Lung (tissue), 12 donors: ENCODE measurements around the gene GRM4. TPM values are rescaled to one million over a fixed set of nuclear protein-coding genes. Genes with fewer than 3 reads are reported as not detected.

Experiments
- ATAC-seq: fragments of 200-7000 bp; cut with Tn5 transposase; one replicate; pipeline ENCODE4 v1.9.1; 2020; ENCODE audit warnings: moderate number of reproducible peaks; ENCODE audit not compliant: insufficient read depth, low FRiP score
- DNase-seq, 3 donors: peaks; one replicate each; pipeline ENCODE4 v3.0.0-alpha.2; 2013 to 2017
- H3K27ac ChIP-seq, 2 donors: one replicate each; pipeline ENCODE4 v1.5.1; 2013; ENCODE audit warnings: mild to moderate bottlenecking in 2 of 2, moderate library complexity in 2 of 2, control low read depth in 1 of 2, inconsistent platforms in 1 of 2, low read depth in 1 of 2, low read length in 1 of 2
- H3K27me3 ChIP-seq, 3 donors: one replicate each; pipeline ENCODE4 v1.5.1; 2013; ENCODE audit warnings: low read length in 2 of 3; ENCODE audit not compliant: control insufficient read depth in 3 of 3, insufficient read depth in 3 of 3
- H3K36me3 ChIP-seq, 4 donors: one replicate each; pipeline ENCODE4 v1.5.1; 2013; ENCODE audit warnings: low read length in 4 of 4, mild to moderate bottlenecking in 1 of 4, moderate library complexity in 1 of 4; ENCODE audit not compliant: control insufficient read depth in 4 of 4, insufficient read depth in 4 of 4
- H3K4me1 ChIP-seq, 5 donors: one replicate each; pipeline ENCODE4 v1.5.1; 2013; ENCODE audit warnings: low read length in 5 of 5, mild to moderate bottlenecking in 2 of 5, moderate library complexity in 1 of 5; ENCODE audit not compliant: control insufficient read depth in 5 of 5, insufficient read depth in 5 of 5
- H3K4me3 ChIP-seq: one replicate; pipeline ENCODE4 v1.5.1; 2013; ENCODE audit warnings: mild to moderate bottlenecking, control low read depth, moderate library complexity
- H3K9ac ChIP-seq, 2 donors: one replicate each; pipeline ENCODE4 v1.5.1; 2013; ENCODE audit warnings: low read length in 2 of 2, control low read depth in 1 of 2; ENCODE audit not compliant: insufficient read depth in 1 of 2
- H3K9me3 ChIP-seq, 4 donors: one replicate each; pipeline ENCODE4 v1.5.1; 2013; ENCODE audit warnings: low read length in 3 of 4, mild to moderate bottlenecking in 1 of 4, moderate library complexity in 1 of 4; ENCODE audit not compliant: control insufficient read depth in 4 of 4, insufficient read depth in 3 of 4
- WGBS, 2 donors: extraction: QIAGEN DNeasy Blood & Tissue Kit; methylation state at CpG; one replicate each; pipeline ENCODE4 v1.1.7; 2013; 5-methylcytosine and 5-hydroxymethylcytosine counted together
- polyA plus RNA-seq, 2 donors: library from polyadenylated mRNA; stranded (reverse); fragments of 200-250 nt; gene quantifications; one replicate each; pipeline ENCODE4 v1.2.1, GENCODE V29; 2013
- total RNA-seq, 2 donors: library from RNA; depleted of rRNA in 1 of 2; stranded (reverse); fragments of >200 nt in 1 of 2; gene quantifications; one replicate each; pipeline ENCODE4 v1.2.1, GENCODE V29; 2014 to 2021
- TF ChIP-seq, protein P1 (sequence below): IDR thresholded peaks from 2 replicates; pipeline ENCODE4 v1.5.1; 2012; ENCODE audit warnings: mild to moderate bottlenecking; ENCODE audit errors: control extremely low read depth, extremely low read depth
- donor health status: control.
- donor health status: control.
- donor health status: Bipolar disorder and iron deficiency.
- donor health status: healthy.
- donor health status: DM: yes; HTN: yes; CAD: no.

GRM4 gene
- total and polyA plus RNA-seq, 4 donors, result 0.02 to 0.34 (median 0.09) TPM

DNA sequence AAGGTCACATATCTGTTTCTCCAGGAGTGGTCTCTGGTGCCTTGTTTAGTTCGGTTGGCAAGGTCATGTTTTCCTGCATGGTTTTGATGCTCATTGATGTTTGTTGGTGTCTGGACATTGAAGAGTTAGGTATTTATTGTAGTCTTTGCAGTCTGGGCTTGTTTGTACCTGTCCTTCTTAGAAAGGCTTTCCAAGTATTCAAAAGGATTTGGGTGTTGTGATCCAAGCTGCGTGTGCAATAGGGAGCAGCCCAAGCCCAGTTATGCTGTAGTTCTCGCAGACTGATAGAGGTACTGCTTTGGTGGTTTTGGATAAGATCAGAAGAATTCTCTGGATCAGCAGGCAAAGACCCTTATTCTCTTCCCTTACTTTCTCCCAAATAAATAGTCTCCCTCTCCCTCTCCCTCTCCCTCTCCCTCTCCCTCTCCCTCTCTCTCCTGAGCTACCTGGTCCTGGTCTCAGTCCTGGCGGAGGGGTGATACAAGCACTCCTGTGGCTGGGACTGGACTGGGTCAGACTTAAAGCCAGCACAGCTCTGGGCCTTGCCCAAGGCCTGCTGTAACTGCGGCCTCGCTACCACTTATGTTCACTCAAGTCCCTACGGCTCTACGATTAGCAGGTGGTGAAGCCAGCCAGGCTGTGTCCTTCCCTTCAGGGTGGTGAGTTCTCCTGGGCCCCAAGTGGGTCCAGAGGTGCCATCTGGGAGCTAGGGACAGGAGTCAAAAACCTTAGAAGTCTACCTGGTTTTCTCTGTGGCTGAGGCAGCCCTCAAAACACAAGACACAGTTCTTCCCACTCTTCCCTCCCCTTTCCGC is 27.3 kb upstream of the GRM4 start:
- H3K4me3 ChIP-seq, result no peak overlapping the region
- no peaks in the 10 kb centered on the region for H3K27me3 ChIP-seq
- H3K27ac ChIP-seq, result no peak overlapping the region
- H3K4me1 ChIP-seq, result peaks cover 0 to 16% (median 0%) of the 10 kb centered on the region in 5 donors
- TF ChIP-seq, protein P1, sequence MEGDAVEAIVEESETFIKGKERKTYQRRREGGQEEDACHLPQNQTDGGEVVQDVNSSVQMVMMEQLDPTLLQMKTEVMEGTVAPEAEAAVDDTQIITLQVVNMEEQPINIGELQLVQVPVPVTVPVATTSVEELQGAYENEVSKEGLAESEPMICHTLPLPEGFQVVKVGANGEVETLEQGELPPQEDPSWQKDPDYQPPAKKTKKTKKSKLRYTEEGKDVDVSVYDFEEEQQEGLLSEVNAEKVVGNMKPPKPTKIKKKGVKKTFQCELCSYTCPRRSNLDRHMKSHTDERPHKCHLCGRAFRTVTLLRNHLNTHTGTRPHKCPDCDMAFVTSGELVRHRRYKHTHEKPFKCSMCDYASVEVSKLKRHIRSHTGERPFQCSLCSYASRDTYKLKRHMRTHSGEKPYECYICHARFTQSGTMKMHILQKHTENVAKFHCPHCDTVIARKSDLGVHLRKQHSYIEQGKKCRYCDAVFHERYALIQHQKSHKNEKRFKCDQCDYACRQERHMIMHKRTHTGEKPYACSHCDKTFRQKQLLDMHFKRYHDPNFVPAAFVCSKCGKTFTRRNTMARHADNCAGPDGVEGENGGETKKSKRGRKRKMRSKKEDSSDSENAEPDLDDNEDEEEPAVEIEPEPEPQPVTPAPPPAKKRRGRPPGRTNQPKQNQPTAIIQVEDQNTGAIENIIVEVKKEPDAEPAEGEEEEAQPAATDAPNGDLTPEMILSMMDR, result no peak
- no peak overlapping the region for H3K9ac ChIP-seq
- ATAC-seq, result no peak
- no peak for DNase-seq
- WGBS, 2 donors, result 76 to 84% methylated on average over 9 of the region's 9 CpGs
- no peaks in the 10 kb centered on the region for H3K9me3 ChIP-seq
- no peaks in the 10 kb centered on the region for H3K36me3 ChIP-seq

DNA sequence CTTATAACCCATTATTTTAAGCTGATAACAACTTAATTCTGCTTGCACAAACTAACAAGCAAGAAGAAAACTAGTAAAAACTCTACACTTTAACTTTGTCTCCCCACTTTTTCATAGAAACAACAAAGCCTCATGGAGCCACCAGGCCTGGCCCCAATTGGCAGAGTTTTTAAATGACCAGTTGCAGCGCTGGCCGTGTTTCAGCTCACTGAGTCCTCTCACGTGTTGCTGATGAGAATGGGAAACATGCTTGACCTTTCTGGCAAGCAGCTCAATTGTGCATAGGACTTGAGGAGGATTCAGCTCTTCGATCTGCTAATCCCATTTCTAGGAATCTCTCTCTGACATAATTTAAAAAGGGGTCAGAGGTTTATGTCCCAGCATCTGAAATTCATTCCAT is 24.5 kb upstream of the GRM4 start:
- no peaks in the 10 kb centered on the region for H3K27me3 ChIP-seq
- peak; percentile 53 to 85 (median 74) for DNase-seq
- no peak overlapping the region for H3K4me3 ChIP-seq
- ATAC-seq, result no peak
- TF ChIP-seq, protein P1, result no peak
- no peaks in the 10 kb centered on the region for H3K36me3 ChIP-seq
- WGBS, 2 donors, result 73 to 85% methylated on average over 4 of the region's 4 CpGs
- no peak overlapping the region for H3K27ac ChIP-seq
- no peaks in the 10 kb centered on the region for H3K9me3 ChIP-seq
- H3K9ac ChIP-seq, result no peak overlapping the region
- H3K4me1 ChIP-seq, result peaks cover 0 to 16% (median 0%) of the 10 kb centered on the region in 5 donors

DNA sequence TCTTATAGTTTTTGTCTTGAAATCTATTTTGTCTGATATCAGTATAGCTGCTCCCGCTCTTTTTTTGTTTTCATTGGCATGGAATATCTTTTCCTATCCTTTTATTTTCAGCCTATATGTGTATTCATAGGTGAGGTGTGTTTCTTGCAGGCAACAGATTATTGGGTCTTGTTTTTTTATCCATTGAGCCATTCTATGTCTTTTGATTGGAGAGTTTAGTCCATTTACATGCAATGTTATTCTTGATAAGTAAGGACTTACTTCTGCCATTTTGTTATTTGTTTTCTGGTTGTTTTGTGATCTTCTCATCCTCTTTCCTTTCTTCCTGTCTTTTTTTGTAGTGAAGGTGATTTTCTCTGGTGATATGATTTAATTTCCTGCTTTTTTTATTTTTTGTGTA is 24.0 kb upstream of the GRM4 start:
- Histone ChIP-seq H3K9ac (no peak overlapping the region), H3K27ac (no peak overlapping the region), H3K36me3 (no peaks in the 10 kb centered on the region), H3K9me3 (no peaks in the 10 kb centered on the region), H3K27me3 (no peaks in the 10 kb centered on the region), H3K4me1 (peaks cover 0 to 15% (median 0%) of the 10 kb centered on the region in 5 donors), H3K4me3 (no peak overlapping the region)
- DNase-seq (no peak), ATAC-seq (no peak)
- 100% methylated on average over 1 of the region's 1 CpG for WGBS, 2 donors
- TF ChIP-seq, protein P1, result no peak
